Osteocyte (in vitro differentiated cells): Measurements from ENCODE around the gene EXOC7. TPM values are rescaled to one million over a fixed set of nuclear protein-coding genes. Genes with fewer than 3 reads are reported as not detected.

Experiments
- DNase-seq: peaks from one replicate; pipeline ENCODE4 v3.0.0; 2021; ENCODE audit warnings: mixed read lengths; ENCODE audit not compliant: unreplicated experiment; ENCODE audit errors: extremely low spot score
- H3K27ac Mint-ChIP-seq: one replicate; pipeline ENCODE4 v1.8.0; 2021; ENCODE audit warnings: mild to moderate bottlenecking, mixed read lengths; ENCODE audit not compliant: unreplicated experiment
- H3K27me3 Mint-ChIP-seq: one replicate; pipeline ENCODE4 v1.8.0; 2021; ENCODE audit warnings: mixed read lengths; ENCODE audit not compliant: unreplicated experiment
- H3K36me3 Mint-ChIP-seq: one replicate; pipeline ENCODE4 v1.8.0; 2021; ENCODE audit warnings: mixed read lengths; ENCODE audit not compliant: unreplicated experiment
- H3K4me1 Mint-ChIP-seq: one replicate; pipeline ENCODE4 v1.8.0; 2021; ENCODE audit warnings: mixed read lengths; ENCODE audit not compliant: unreplicated experiment
- H3K4me3 Mint-ChIP-seq: one replicate; pipeline ENCODE4 v1.8.0; 2021; ENCODE audit warnings: mild to moderate bottlenecking, moderate library complexity, mixed read lengths; ENCODE audit not compliant: unreplicated experiment
- H3K9me3 Mint-ChIP-seq: one replicate; pipeline ENCODE4 v1.8.0; 2021; ENCODE audit warnings: mixed read lengths; ENCODE audit not compliant: unreplicated experiment
- total RNA-seq: library from RNA; stranded (reverse); gene quantifications from 2 replicates; pipeline ENCODE4 v1.2.1, GENCODE V29; 2021
- TF ChIP-seq, protein P1 (sequence below): fragments of 200-600 bp; sonication (generic); IDR thresholded peaks from 2 replicates; pipeline ENCODE4 v1.5.0; 2021; ENCODE audit warnings: antibody characterized with exemption, mild to moderate bottlenecking, moderate library complexity

The EXOC7 gene
- total RNA-seq, 1 donor from 2014 or later: 158 TPM

DNA sequence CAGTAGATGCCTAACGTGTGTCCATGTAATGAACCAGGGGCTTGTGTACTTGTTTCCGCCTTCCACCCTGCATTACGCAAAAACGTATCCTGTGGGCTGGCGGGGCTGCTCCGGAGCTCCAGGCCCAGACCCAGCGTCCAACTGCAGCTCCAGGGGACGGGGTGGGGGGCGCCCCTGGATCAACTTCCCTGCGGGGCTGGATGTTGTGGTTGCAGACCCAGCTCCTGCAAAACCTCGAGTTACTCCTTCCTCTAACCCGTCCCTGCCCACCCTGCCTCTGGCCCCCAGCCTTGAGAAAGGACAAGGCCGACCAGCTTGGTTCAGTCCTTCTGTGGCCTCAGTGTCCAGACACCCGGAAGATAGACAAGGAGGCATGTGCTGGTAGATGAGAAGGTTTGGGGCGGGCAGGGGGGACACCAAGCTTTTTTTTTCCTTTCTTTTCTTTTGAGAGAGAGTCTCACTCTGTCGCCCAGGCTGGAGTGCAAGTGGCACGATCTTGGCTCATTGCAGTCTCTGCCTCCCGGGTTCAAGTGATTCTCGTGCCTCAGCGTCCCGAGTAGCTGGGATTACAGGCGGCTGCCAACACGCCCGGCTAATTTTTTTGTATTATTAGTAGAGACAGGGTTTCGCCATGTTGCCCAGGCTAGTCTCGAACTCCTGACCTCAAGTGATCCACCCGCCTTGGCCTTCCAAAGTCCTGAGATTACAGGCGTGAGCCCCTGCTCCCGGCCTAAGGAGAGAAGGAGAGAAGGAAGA is 731 bp upstream of the EXOC7 start:
- peak overlapping the region; percentile 98 for H3K4me3 Mint-ChIP-seq
- H3K27ac Mint-ChIP-seq: peak overlapping the region; percentile 94
- H3K27me3 Mint-ChIP-seq: no peaks in the 10 kb centered on the region
- DNase-seq: no peak
- peaks cover 12% of the 10 kb centered on the region for H3K4me1 Mint-ChIP-seq
- H3K9me3 Mint-ChIP-seq: no peaks in the 10 kb centered on the region
- H3K36me3 Mint-ChIP-seq: peaks cover 10% of the 10 kb centered on the region
- TF ChIP-seq, protein P1, sequence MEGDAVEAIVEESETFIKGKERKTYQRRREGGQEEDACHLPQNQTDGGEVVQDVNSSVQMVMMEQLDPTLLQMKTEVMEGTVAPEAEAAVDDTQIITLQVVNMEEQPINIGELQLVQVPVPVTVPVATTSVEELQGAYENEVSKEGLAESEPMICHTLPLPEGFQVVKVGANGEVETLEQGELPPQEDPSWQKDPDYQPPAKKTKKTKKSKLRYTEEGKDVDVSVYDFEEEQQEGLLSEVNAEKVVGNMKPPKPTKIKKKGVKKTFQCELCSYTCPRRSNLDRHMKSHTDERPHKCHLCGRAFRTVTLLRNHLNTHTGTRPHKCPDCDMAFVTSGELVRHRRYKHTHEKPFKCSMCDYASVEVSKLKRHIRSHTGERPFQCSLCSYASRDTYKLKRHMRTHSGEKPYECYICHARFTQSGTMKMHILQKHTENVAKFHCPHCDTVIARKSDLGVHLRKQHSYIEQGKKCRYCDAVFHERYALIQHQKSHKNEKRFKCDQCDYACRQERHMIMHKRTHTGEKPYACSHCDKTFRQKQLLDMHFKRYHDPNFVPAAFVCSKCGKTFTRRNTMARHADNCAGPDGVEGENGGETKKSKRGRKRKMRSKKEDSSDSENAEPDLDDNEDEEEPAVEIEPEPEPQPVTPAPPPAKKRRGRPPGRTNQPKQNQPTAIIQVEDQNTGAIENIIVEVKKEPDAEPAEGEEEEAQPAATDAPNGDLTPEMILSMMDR: no peak

DNA sequence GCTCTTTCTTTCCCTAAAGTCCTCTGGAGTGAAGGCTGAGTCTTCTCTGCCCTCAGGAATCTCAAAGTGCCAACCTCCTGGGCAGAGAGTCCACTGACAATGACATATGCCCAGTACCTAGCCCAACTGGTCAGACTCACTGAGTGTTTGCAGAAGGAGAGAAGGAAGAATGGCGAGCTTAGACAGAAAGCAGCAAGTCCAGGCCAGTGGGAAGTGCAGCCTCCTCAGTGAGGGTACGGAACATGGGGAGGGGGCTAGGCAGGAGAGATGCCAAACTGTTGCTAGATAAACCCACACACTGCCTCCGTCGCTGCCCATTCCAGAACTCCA is 678 bp downstream of the EXOC7 start:
- H3K27ac Mint-ChIP-seq: peak overlapping the region; percentile 94
- TF ChIP-seq, protein P1: no peak
- H3K9me3 Mint-ChIP-seq: no peaks in the 10 kb centered on the region
- H3K27me3 Mint-ChIP-seq: no peaks in the 10 kb centered on the region
- H3K4me3 Mint-ChIP-seq: peak overlapping the region; percentile 98
- H3K36me3 Mint-ChIP-seq: peaks cover 15% of the 10 kb centered on the region
- peaks cover 12% of the 10 kb centered on the region for H3K4me1 Mint-ChIP-seq
- no peak for DNase-seq

DNA sequence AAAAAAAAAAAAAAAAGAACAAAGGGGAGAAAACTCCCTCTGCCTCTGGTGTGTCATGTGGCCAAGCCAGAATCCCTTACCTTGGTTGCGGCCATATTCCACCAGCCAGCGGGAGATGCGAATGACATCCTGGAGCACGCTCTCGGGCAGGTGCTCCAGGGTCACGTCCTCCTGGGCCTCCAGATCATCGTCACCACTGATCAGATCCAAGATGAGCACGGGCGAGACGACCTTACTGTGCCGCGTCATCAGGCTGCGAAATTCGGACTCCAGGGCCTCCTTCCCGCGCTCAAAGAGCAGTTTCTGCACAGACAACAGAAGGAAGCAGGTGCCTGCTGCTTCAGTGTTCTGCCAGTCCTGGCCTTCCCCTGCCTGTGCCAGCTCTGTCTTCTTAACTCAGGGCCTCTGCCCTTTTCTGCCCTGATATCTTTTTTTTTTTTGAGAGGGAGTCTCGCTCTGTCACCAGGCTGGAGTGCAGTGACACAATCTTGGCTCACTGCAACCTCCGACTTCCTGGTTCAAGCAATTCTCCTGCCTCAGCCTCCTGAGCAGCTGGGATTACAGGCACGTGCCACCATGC is 5.8 kb downstream of the EXOC7 start:
- TF ChIP-seq, protein P1: no peak
- no peaks in the 10 kb centered on the region for H3K27me3 Mint-ChIP-seq

DNA sequence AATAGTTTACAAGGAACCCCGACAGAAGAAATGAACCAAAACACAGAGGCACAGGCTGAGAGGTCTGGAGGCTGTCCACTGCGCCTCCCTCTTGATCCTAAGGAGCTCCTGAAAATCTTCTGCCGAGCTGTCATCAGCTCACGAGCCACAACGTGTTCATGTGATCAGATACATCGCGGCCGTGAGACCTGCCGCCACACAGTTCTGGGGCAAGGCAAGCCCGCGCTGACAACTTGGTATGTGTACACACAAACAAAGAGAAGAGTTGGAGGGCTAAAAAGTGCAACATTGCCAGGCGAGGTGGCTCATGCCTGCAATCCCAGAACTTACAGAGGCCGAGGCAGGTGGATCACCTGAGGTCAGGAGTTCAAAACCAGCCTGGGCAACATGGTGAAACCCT is 7.6 kb downstream of the EXOC7 start:
- Mint-ChIP-seq H3K4me1 (peaks cover 2% of the 10 kb centered on the region), H3K36me3 (peaks cover 44% of the 10 kb centered on the region), H3K4me3 (no peak overlapping the region), H3K27ac (no peak overlapping the region), H3K9me3 (no peaks in the 10 kb centered on the region), H3K27me3 (no peaks in the 10 kb centered on the region)
- TF ChIP-seq, protein P1: no peak
- DNase-seq: no peak

More for the DNA sequence above, 5.8 kb downstream of the EXOC7 start:
- H3K4me3 Mint-ChIP-seq: no peak overlapping the region
- H3K27ac Mint-ChIP-seq: no peak overlapping the region
- no peaks in the 10 kb centered on the region for H3K9me3 Mint-ChIP-seq
- peaks cover 8% of the 10 kb centered on the region for H3K4me1 Mint-ChIP-seq
- peaks cover 43% of the 10 kb centered on the region for H3K36me3 Mint-ChIP-seq
- no peak for DNase-seq

DNA sequence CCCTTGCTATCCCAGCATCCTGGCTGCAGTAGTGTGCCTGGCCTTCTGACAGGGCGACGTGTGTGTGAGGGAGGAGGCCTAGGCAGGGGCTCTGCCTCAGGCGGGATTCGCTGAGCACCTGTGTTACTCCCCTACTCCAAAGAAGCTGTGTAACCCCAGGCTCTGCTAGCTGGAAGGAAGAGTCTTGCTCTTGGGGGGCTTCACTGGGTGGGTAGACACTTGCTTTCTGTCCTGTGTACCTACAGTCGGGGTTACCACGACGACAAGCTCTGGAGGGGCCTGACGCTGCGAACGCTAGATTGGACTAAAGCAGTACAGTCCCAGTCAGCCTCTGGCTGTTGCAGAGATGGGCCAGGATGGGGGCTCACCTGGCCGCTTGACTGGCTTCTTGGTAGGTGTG is 9.5 kb downstream of the EXOC7 start:
- no peak for DNase-seq
- Mint-ChIP-seq H3K4me1 (peaks cover 2% of the 10 kb centered on the region), H3K9me3 (no peaks in the 10 kb centered on the region), H3K36me3 (peaks cover 44% of the 10 kb centered on the region), H3K27ac (no peak overlapping the region), H3K27me3 (no peaks in the 10 kb centered on the region), H3K4me3 (no peak overlapping the region)
- TF ChIP-seq, protein P1: no peak
